C4-2B (cell line): Measurements from ENCODE around the gene SOX11.

Source experiments
- CTCF ChIP-seq: fragments of 450-650 bp; conservative IDR thresholded peaks from 2 replicates; pipeline ENCODE4 v1.5.1; 2017; ENCODE audit warnings: mild to moderate bottlenecking
- ZFX ChIP-seq: fragments of 450-650 bp; IDR thresholded peaks from 2 replicates; pipeline ENCODE4 v1.6.1; 2017

DNA sequence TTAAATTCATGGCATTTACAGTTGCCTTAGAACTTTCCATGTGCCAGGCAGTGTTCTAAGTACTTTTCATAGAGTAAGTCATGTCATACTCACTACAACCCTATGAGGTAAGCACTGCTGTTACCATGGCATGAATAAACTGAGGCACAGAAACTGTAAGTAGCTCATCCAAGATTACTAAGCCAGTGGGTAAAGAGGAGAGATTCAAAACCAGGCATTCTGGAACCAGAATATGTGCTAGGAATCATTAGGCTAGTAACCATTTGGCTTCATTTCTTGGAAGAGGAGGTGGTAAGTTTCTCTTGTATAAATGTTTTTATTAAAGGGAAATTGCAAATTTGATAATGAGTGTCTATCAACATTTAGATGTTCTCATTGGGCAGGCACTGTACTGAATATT lies 35.1 kb downstream of the SOX11 start:
- no peak for TF ChIP-seq CTCF
- no peak for TF ChIP-seq ZFX
